Prostate gland (tissue), 2 donors: ENCODE measurements around the gene CPT1C. TPM values are rescaled to one million over a fixed set of nuclear protein-coding genes. Genes with fewer than 3 reads are reported as not detected.

ENCODE experiments used
- DNase-seq: peaks from one replicate; pipeline ENCODE4 v3.0.0-alpha.2; 2019; ENCODE audit warnings: low spot score
- H3K27ac ChIP-seq, 2 donors: fragments of 200-600 bp; sonication (generic); 2 replicates each; pipeline ENCODE4 v1.5.1; 2017 to 2019
- H3K27me3 ChIP-seq: fragments of 200-600 bp; sonication (generic); replicated peaks from 2 replicates; pipeline ENCODE4 v1.5.1; 2019; ENCODE audit not compliant: insufficient read depth
- H3K36me3 ChIP-seq, 2 donors: fragments of 200-600 bp; sonication (generic); 1 replicate in 1 of 2; 2 replicates in 1 of 2; pipeline versions ENCODE4 v1.5.1 to v1.8.1; 2017 to 2019
- H3K4me1 ChIP-seq: fragments of 200-600 bp; sonication (generic); replicated peaks from 2 replicates; pipeline ENCODE4 v1.5.1; 2019
- H3K4me3 ChIP-seq, 2 donors: fragments of 200-600 bp; sonication (generic); 2 replicates each; pipeline ENCODE4 v1.5.1; 2017 to 2019
- H3K9me3 ChIP-seq: fragments of 200-600 bp; sonication (generic); 2 replicates; pipeline ENCODE4 v1.5.1; 2017
- CTCF ChIP-seq, 4 experiments: fragments of 200-600 bp in 2 of 4; fragments of 450-650 bp in 2 of 4; sonication (generic) in 2 of 4; IDR thresholded peaks; 1 replicate in 3 of 4; 2 replicates in 1 of 4; pipeline ENCODE4 v1.5.1; 2016 to 2019; ENCODE audit warnings: antibody characterized with exemption in 4 of 4, mild to moderate bottlenecking in 2 of 4, moderate library complexity in 2 of 4
- POLR2A ChIP-seq: fragments of 450-650 bp; IDR thresholded peaks from one replicate; pipeline ENCODE4 v1.6.1; 2016; ENCODE audit warnings: antibody characterized with exemption, mild to moderate bottlenecking
- POLR2AphosphoS5 ChIP-seq: sonication (generic); formaldehyde crosslinking; IDR thresholded peaks from one replicate; pipeline ENCODE4 v1.6.1; 2017; ENCODE audit warnings: antibody characterized with exemption
- WGBS: methylation state at CpG from one replicate; pipeline ENCODE4 v1.1.5; 2018; 5-methylcytosine and 5-hydroxymethylcytosine counted together
- intact Hi-C: fragments of 100-400 bp; cut with DNase I; formaldehyde crosslinking; loops from one replicate; pipeline ENCODE4 v1.14.2; 2022
- total RNA-seq, 2 donors: library from RNA; depleted of rRNA; stranded (reverse); fragments of >200 nt; gene quantifications; one replicate each; pipeline ENCODE4 v1.1.0, GENCODE V29; 2016

CPT1C gene
- total RNA-seq, 2 donors from 2014 or later: 0.96 to 5.5 TPM

GRCh38 chr19:49687150-49687549 lies 3.8 kb upstream of the CPT1C start:
- Histone ChIP-seq H3K4me1 (no peaks in the 10 kb centered on the region), H3K9me3 (no peaks in the 10 kb centered on the region), H3K27ac (no peak overlapping the region), H3K27me3 (no peaks in the 10 kb centered on the region), H3K4me3 (no peak overlapping the region), H3K36me3 (peaks cover 4 to 25% of the 10 kb centered on the region in 2 donors)
- DNase-seq: no peak
- TF ChIP-seq POLR2A: no peak
- no peak for TF ChIP-seq POLR2AphosphoS5
- TF ChIP-seq CTCF (IDR thresholded peaks at IDR 0.05): no peak
- 65% methylated on average over 12 of the region's 12 CpGs for WGBS
- intact Hi-C loops: no loop called here

- Histone ChIP-seq H3K27me3 (no peaks in the 10 kb centered on the region), H3K9me3 (no peaks in the 10 kb centered on the region), H3K36me3 (peaks cover 0 to 21% of the 10 kb centered on the region in 2 donors), H3K4me3 (no peak overlapping the region), H3K27ac (no peak overlapping the region), H3K4me1 (no peaks in the 10 kb centered on the region)
- DNase-seq: no peak
- TF ChIP-seq POLR2AphosphoS5 (no peak), CTCF (IDR thresholded peaks at IDR 0.05) (no peak), POLR2A (no peak)
- intact Hi-C loops: no loop called here
- 66% methylated on average over 26 of the region's 26 CpGs for WGBS
These were observed 3.2 kb upstream of the CPT1C start for GRCh38 chr19:49687566-49688316.

- Histone ChIP-seq H3K9me3 (no peaks in the 10 kb centered on the region), H3K4me3 (no peak overlapping the region), H3K27me3 (no peaks in the 10 kb centered on the region), H3K27ac (no peak overlapping the region), H3K36me3 (peaks cover 0 to 21% of the 10 kb centered on the region in 2 donors), H3K4me1 (no peaks in the 10 kb centered on the region)
- intact Hi-C loops: no loop called here
- no peak for TF ChIP-seq CTCF (IDR thresholded peaks at IDR 0.05)
- no peak for TF ChIP-seq POLR2A
- TF ChIP-seq POLR2AphosphoS5: no peak
- WGBS: 75% methylated on average over 12 of the region's 12 CpGs
- DNase-seq: no peak
These were observed 2.3 kb upstream of the CPT1C start for GRCh38 chr19:49688531-49689132.

- Histone ChIP-seq H3K4me3 (peak within 1 kb of the TSS; percentile 28 to 44), H3K4me1 (no peaks in the 10 kb centered on the region), H3K36me3 (peaks cover 0 to 21% of the 10 kb centered on the region in 2 donors), H3K27ac (peak within 1 kb of the TSS; percentile 58 to 68), H3K27me3 (no peaks in the 10 kb centered on the region), H3K9me3 (no peaks in the 10 kb centered on the region)
- WGBS: 26% methylated on average over 37 of the region's 54 CpGs
- TF ChIP-seq POLR2A: no peak
- TF ChIP-seq CTCF (IDR thresholded peaks at IDR 0.05): peak; percentile 28 to 64 (median 42)
- TF ChIP-seq POLR2AphosphoS5: no peak
- intact Hi-C loops: loop anchor here (5.0 kb wide), 1 partner anchor 78 kb away; the partner anchor contains the start of gene AP2A1
- peak; percentile 71 for DNase-seq
These were observed 1.5 kb upstream of the CPT1C start, which contains the start of gene ADM5 for GRCh38 chr19:49689133-49690078. ADM5 (plus strand) TSS chr19:49689594; CDS start chr19:49689838, 244 bp downstream.
